HepG2 (cell line): ENCODE measurements around the gene KLF18.

ENCODE experiments used
- FOSL1 ChIP-seq: sonication (generic); formaldehyde crosslinking; IDR thresholded peaks from 2 replicates; pipeline ENCODE4 v1.9.0; 2021; ENCODE audit warnings: missing genetic modification reagents, borderline replicate concordance
- KDM1A ChIP-seq: IDR thresholded peaks from 2 replicates; pipeline ENCODE4 v1.6.1; 2016; ENCODE audit warnings: missing compliant biosample characterization
- TAF1 ChIP-seq: sonication (generic); formaldehyde crosslinking; IDR thresholded peaks from 2 replicates; pipeline ENCODE4 v1.4.0; 2020; ENCODE audit warnings: missing genetic modification reagents
- TF ChIP-seq, protein P1 (sequence below): sonication (generic); formaldehyde crosslinking; IDR thresholded peaks from 2 replicates; pipeline ENCODE4 v1.8.1; 2023; ENCODE audit warnings: mild to moderate bottlenecking, inconsistent platforms, moderate library complexity, missing genetic modification reagents, borderline replicate concordance

DNA sequence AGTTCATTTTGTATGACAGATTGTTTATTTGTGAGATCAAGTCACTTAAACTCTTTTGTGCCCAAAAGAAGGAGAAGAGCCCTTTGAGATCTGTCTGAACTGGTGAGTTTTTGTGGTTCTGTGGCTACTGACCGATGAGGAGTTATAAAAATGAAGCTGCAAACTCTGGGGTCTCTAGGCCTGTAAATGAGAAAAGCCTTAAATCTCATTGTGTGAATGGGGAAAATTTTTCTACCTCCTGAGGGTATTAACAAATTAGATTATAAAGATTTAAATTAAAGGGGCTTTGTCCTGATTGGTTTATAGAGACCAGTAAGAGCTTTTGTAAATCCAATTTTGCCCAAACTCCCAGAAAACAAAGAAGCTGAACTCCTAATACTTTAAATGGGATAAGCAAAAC is 32.5 kb downstream of the KLF18 start:
- TF ChIP-seq, protein P1, sequence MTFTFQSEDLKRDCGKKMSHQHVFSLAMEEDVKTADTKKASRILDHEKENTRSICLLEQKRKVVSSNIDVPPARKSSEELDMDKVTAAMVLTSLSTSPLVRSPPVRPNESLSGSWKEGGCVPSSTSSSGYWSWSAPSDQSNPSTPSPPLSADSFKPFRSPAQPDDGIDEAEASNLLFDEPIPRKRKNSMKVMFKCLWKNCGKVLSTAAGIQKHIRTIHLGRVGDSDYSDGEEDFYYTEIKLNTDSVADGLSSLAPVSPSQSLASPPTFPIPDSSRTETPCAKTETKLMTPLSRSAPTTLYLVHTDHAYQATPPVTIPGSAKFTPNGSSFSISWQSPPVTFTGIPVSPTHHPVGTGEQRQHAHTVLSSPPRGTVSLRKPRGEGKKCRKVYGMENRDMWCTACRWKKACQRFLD: no peak
- TF ChIP-seq KDM1A (CRISPR knock-in tag) (no peak), TAF1 (CRISPR knock-in tag) (no peak), FOSL1 (CRISPR knock-in tag) (no peak)
